Mammary epithelial cell (primary cell): ENCODE results near the gene GAB2.

Experiments
- CTCF ChIP-seq, 2 donors: IDR thresholded peaks in 1 of 2; conservative IDR thresholded peaks in 1 of 2; 2 replicates each; pipeline ENCODE4 v1.5.1; 2011 to 2012; ENCODE audit warnings: inconsistent platforms in 2 of 2, low read length in 2 of 2, mild to moderate bottlenecking in 2 of 2, control low read depth in 1 of 2, low read depth in 1 of 2; ENCODE audit not compliant: insufficient read depth in 1 of 2; ENCODE audit errors: extremely low read depth in 1 of 2
- EZH2 ChIP-seq: IDR thresholded peaks from 2 replicates; pipeline ENCODE4 v1.6.1; 2012; ENCODE audit warnings: low read length, inconsistent platforms, borderline replicate concordance

DNA sequence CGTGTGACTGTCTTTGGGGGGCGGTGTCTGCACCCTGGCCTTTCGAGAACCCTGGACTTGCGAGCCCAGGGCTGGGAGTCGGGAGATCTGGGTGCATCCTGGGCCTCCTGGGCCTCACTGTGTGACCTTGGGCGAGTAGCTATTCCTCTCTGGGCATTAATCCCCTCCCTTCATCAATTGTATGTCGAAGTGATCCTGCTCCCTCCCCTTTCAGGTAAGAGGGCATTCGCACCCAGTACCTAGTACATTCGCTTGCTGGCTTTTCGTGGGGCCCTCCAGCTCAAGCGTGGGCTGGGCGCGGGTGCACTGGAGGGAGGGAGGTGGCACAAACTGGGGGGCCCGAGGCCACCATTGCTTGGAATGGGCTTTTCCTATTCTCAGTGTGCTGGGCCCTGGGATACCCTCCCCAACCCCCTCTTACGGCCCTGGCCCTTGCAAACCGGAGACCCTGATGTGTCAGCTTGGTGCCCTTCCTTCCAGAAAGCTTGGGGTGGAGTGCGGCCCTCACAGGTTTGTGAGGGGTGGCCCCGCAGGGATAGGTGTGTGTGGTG, 228.4 kb downstream of the GAB2 start:
- TF ChIP-seq CTCF (conservative IDR thresholded peaks at IDR 0.05 in 1 of 2, IDR thresholded peaks at IDR 0.05 in 1 of 2; ENCODE audit: extremely low read depth in 1 of 2, insufficient read depth in 1 of 2, low read depth in 1 of 2, low read length in 2 of 2) (no peak), EZH2 (no peak)
